Cardiac septum (tissue), 1 donor: ENCODE results near the gene OVCA2. TPM values are rescaled to one million over a fixed set of nuclear protein-coding genes. Genes with fewer than 3 reads are reported as not detected.
A peak's percentile ranks its signal among the peaks of the same experiment; 100 is the strongest.

Experiments
- DNase-seq: peaks from one replicate; pipeline ENCODE4 v3.0.0-alpha.2; 2020; ENCODE audit warnings: low spot score
- intact Hi-C: fragments of 100-400 bp; cut with DNase I; formaldehyde crosslinking; loops from one replicate; pipeline ENCODE4 v1.14.0; 2022
- microRNA-seq: library from miRNA; unstranded; fragments of <30 nt; microRNA quantifications from one replicate; pipeline ENCODE4 v1.2.0, GENCODE V29; 2020
- total RNA-seq: library from RNA; stranded (reverse); fragmentation: NEBNext Ultra II Directional; extraction: Animal tissue kit (Norgen Biotek cat#: 25700); gene quantifications from one replicate; pipeline ENCODE4 v1.2.1, GENCODE V29; 2021
- donor health status: DM: no; HTN: no; CAD: no.

The OVCA2 gene
- total RNA-seq, 1 donor from 2014 or later: 19.8 TPM

DNA sequence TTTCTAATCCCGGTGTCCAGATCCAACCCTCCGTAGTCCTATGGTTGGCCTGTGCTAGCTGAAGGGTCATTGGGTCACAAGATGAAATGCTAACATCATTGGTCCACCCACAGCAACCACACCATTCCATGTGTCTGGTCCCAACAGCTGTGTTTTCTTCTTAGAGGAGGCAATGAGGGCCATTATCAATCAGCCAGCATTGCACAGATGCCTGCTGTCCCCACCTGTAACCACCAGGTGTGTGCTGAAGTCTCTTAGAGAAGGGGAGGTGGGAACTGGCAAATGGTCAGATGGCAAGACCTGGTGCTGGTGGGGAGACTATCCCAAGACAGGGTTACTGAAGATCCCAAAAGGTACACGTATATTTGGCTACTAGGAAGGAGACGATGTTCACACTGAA is 50.4 kb downstream of the OVCA2 start:
- intact Hi-C loops: loop anchor here (5.0 kb wide), 2 partner anchors 35 to 80 kb away; partner anchors contain the start of gene HIC1
- DNase-seq: no peak

Small RNA genes lying within 50 kb of the gene (microRNA-seq; reads per million reads assigned to microRNA genes)
- gene MIR132: 459 reads per million, percentile 79 among the genes with 10 or more reads in this experiment
- 33.8 reads per million, percentile 45 among the genes with 10 or more reads in this experiment for gene MIR212

Other genes with a start within 250 kb of the OVCA2 start
- 8.8 TPM for gene SMYD4, start 212.1 kb upstream of the OVCA2 start, total RNA-seq
- gene RPA1, start 212.0 kb upstream of the OVCA2 start, total RNA-seq: 76.7 TPM
- gene RTN4RL1, start 16.7 kb upstream of the OVCA2 start, total RNA-seq: 0.32 TPM
- 28.8 TPM for gene DPH1, start 11.9 kb upstream of the OVCA2 start, total RNA-seq
- gene HIC1, start 13.1 kb downstream of the OVCA2 start, total RNA-seq: 15.0 TPM